GM19099 (cell line): ENCODE data around the gene QPRT.

Source experiments
- POLR2A ChIP-seq: IDR thresholded peaks from 3 replicates; pipeline ENCODE4 v1.6.1; 2011; ENCODE audit warnings: low read depth; ENCODE audit not compliant: insufficient read length; ENCODE audit errors: extremely low read depth

QPRT gene

GRCh38 chr16:29683543-29684090 lies 4.6 kb downstream of the QPRT start:
- TF ChIP-seq POLR2A: no peak

GRCh38 chr16:29684679-29685078 lies 5.7 kb downstream of the QPRT start:
- TF ChIP-seq POLR2A: no peak

GRCh38 chr16:29686740-29687332 lies 7.9 kb downstream of the QPRT start:
- no peak for TF ChIP-seq POLR2A

GRCh38 chr16:29687755-29688154 lies 8.8 kb downstream of the QPRT start:
- TF ChIP-seq POLR2A: no peak

GRCh38 chr16:29688172-29688571 lies 9.2 kb downstream of the QPRT start:
- TF ChIP-seq POLR2A: no peak

GRCh38 chr16:29694384-29695195 lies 15.6 kb downstream of the QPRT start:
- no peak for TF ChIP-seq POLR2A

GRCh38 chr16:29696881-29697331 lies 17.9 kb downstream of the QPRT start:
- no peak for TF ChIP-seq POLR2A

GRCh38 chr16:29697391-29697790 lies 18.4 kb downstream of the QPRT start:
- TF ChIP-seq POLR2A: no peak

GRCh38 chr16:29698042-29698441 lies 19.1 kb downstream of the QPRT start:
- TF ChIP-seq POLR2A: no peak

GRCh38 chr16:29698484-29699323 lies 19.7 kb downstream of the QPRT start:
- no peak for TF ChIP-seq POLR2A

GRCh38 chr16:29699324-29700219 lies 20.6 kb downstream of the QPRT start:
- no peak for TF ChIP-seq POLR2A

- TF ChIP-seq POLR2A: no peak
These were observed 21.4 kb downstream of the QPRT start for GRCh38 chr16:29700253-29700987.

- no peak for TF ChIP-seq POLR2A
These were observed 22.2 kb downstream of the QPRT start for GRCh38 chr16:29701214-29701555.

GRCh38 chr16:29702269-29702668 lies 23.3 kb downstream of the QPRT start:
- peak; percentile 14 for TF ChIP-seq POLR2A
